ENCODE results near the gene NMNAT1. TPM values are rescaled to one million over a fixed set of nuclear protein-coding genes. Genes with fewer than 3 reads are reported as not detected.

NMNAT1 gene
- total and polyA plus RNA-seq, 7 donors: 5.1 to 14.6 (median 9.7) TPM

- no peaks in the 10 kb centered on the region for H3K9me3 ChIP-seq
- DNase-seq: no peak
- no peaks in the 10 kb centered on the region for H3K27me3 ChIP-seq
- no peaks in the 10 kb centered on the region for H3K4me1 ChIP-seq
- no peak overlapping the region for H3K27ac ChIP-seq
- WGBS, 2 donors: 92 to 93% methylated on average over 8 of the region's 8 CpGs
- TF ChIP-seq CTCF (IDR thresholded peaks at IDR 0.05) (no peak), POLR2AphosphoS5 (IDR thresholded peaks at IDR 0.05) (no peak), POLR2A (IDR thresholded peaks at IDR 0.05) (no peak), EP300 (IDR thresholded peaks at IDR 0.05) (no peak)
- no peak overlapping the region for H3K4me3 ChIP-seq
- intact Hi-C loops (cut with DNase I): no loop called here
- peaks cover 0 to 4% (median 0%) of the 10 kb centered on the region in 4 donors for H3K36me3 ChIP-seq
Measured at GRCh38 chr1:9957726-9958125, 14.5 kb downstream of the NMNAT1 start.

GRCh38 chr1:9960011-9960410, 16.7 kb downstream of the NMNAT1 start:
- H3K4me3 ChIP-seq: no peak overlapping the region
- no peak for DNase-seq
- intact Hi-C loops (cut with DNase I): no loop called here
- no peaks in the 10 kb centered on the region for H3K4me1 ChIP-seq
- TF ChIP-seq EP300 (IDR thresholded peaks at IDR 0.05) (no peak), POLR2AphosphoS5 (IDR thresholded peaks at IDR 0.05) (no peak), CTCF (IDR thresholded peaks at IDR 0.05) (no peak), POLR2A (IDR thresholded peaks at IDR 0.05) (no peak)
- H3K36me3 ChIP-seq: no peaks in the 10 kb centered on the region
- no peak overlapping the region for H3K27ac ChIP-seq
- H3K27me3 ChIP-seq: no peaks in the 10 kb centered on the region
- 91 to 94% methylated on average over 4 of the region's 4 CpGs for WGBS, 2 donors
- no peaks in the 10 kb centered on the region for H3K9me3 ChIP-seq

GRCh38 chr1:9960706-9961562, 17.7 kb downstream of the NMNAT1 start:
- TF ChIP-seq POLR2A (IDR thresholded peaks at IDR 0.05) (no peak), POLR2AphosphoS5 (IDR thresholded peaks at IDR 0.05) (no peak), EP300 (IDR thresholded peaks at IDR 0.05) (no peak), CTCF (IDR thresholded peaks at IDR 0.05) (no peak)
- Histone ChIP-seq H3K9me3 (no peaks in the 10 kb centered on the region), H3K4me1 (no peaks in the 10 kb centered on the region), H3K36me3 (no peaks in the 10 kb centered on the region), H3K27ac (no peak overlapping the region), H3K4me3 (no peak overlapping the region), H3K27me3 (no peaks in the 10 kb centered on the region)
- DNase-seq: no peak
- 77 to 82% methylated on average over 12 of the region's 12 CpGs for WGBS, 2 donors
- intact Hi-C loops (cut with DNase I): no loop called here

GRCh38 chr1:9984253-9984652, 41.0 kb downstream of the NMNAT1 start:
- Histone ChIP-seq H3K9me3 (no peaks in the 10 kb centered on the region), H3K27ac (peak overlapping the region in 1 of 4 donors; percentile 66), H3K36me3 (peaks cover 5 to 37% (median 15%) of the 10 kb centered on the region in 4 donors), H3K27me3 (no peaks in the 10 kb centered on the region), H3K4me1 (no peaks in the 10 kb centered on the region), H3K4me3 (no peak overlapping the region)
- intact Hi-C loops (cut with DNase I): no loop called here
- TF ChIP-seq EP300 (IDR thresholded peaks at IDR 0.05) (no peak), POLR2A (IDR thresholded peaks at IDR 0.05) (no peak), CTCF (IDR thresholded peaks at IDR 0.05) (no peak), POLR2AphosphoS5 (IDR thresholded peaks at IDR 0.05) (no peak)
- WGBS, 2 donors: 91 to 92% methylated on average over 5 of the region's 5 CpGs
- no peak for DNase-seq
